ENCODE measurements around the gene AGPAT3.

The AGPAT3 gene

DNA sequence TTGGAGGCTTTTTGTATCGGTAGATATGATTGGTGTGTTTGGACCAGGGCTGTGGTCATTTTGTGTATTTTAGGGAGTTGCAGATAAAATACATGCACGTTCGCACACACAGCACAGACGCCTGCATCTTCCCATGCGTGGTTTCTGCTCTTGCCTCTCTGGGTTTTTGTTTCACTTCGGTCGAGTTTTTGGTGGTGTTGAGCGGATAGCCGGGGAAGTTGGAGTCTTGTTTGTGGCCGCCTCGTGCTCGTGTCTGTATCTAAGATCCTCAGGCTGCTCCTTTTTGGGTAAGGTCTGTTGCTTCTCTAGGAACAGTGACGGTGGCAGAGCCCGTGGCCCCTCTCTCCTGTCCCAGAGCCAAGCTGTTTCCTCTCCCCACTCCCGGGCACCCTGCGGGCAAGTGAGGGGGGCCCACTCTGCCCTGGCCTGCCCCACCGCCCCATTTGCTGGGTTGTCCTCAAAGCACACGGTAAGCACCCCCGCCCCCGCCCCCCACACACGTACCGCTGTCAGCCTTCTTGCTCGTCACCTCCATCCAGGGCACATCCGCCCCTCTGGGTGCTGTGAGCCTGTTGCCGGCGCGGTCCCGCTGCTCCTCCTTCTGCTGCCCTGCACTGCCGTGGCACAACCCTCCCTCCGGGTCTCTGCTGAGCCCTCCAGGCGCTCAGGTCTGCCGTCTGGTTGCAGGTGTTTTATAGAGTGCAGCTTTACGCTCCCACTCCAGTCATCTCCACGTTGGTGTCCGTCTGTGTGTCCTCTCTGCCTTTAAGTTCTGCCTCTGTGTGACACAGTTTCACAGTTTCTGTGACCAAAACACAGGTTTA is 51.9 kb downstream of the AGPAT3 start:
- intact Hi-C loops (cut with DNase I): no loop called here
- peak in 3 of 10 donors; percentile 52 to 72 (median 68) for DNase-seq

DNA sequence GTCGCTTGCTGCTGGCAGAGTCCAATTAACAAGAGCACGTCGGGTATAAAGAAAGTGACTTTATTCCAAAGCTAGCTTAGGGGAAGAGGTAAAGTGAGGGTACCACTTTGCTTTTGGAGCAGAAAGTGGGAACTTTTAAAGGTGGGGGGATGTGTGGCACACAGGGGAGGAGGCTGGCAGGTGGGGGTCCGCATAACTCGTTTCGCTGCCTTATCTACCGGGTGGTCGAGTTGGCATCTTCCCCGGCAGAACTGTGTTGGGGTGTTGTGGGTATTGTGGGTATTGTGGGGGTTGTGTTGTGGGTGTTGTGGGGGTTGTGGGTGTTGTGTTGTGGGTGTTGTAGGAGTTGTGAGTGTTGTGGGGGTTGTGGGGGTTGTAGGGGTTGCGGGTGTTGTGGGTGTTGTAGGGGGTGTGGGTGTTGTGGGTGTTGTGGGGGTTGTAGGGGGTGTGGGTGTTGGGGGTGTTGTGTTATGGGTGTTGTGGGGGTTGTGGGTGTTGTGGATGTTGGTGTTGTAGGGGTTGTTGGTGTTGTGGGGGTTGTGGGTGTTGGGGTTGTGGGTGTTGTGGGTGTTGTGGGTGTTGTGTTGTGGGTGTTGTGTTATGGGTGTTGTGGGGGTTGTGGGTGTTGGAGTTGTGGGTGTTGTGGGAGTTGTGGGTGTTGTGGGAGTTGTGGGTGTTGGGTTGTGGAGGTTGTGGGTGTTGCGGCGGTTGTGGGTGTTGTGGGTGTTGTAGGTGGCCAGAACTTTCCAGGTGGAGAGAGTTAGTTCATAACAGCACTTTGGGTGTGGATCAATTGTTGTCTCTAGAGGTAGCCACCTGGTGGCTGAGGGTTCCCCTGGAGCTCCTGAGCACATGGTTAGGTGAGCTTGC is 52.7 kb downstream of the AGPAT3 start:
- DNase-seq: peak in 3 of 10 donors; percentile 6 to 27 (median 19)
- intact Hi-C loops (cut with DNase I): no loop called here

DNA sequence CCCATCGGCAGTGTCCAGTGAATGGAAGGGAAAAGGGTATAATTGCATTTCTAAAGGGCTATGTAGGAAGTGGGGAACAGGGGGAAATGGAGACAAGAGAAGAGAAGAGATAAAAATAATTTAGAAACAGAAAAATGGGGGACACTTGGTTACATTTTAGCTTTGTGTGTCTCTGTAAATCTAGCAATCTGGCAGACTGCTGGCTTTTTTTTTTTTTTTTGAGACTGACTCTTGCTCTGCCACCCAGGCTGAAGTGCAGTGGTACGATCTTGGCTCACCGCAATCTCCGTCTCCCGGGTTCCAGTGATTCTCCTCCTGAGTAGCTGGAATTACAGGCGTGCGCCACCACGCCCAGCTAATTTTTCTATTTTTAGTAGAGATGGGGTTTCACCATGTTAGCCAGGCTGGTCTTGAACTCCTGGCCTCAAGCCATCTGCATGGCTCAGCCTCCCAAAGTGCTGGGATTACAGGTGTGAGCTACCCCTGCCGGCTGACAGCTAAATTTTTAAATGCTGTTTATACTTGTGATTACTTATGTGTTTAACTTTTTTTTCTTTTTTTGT is 53.4 kb downstream of the AGPAT3 start:
- peak in 3 of 10 donors; percentile 21 to 68 (median 57) for DNase-seq
- intact Hi-C loops (cut with DNase I): no loop called here

DNA sequence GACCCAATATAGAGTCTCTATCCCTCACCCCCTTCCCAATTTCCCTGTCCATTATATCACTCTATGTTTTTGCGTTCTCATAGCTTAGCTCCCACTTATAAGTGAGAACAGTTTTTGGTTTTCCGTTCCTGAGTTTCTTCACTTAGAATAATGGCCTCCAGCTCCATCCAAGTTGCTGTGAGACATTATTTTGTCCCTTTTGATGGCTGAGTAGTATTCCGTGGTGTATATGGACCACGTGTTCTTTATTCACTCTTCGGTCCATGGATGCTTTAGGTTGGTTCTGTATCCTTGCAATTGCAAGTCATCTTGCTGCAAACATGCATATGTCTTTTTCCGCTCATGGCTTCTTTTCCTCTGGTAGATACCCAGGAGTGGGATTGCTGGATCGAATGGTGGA is 54.3 kb downstream of the AGPAT3 start:
- no peak for DNase-seq
- intact Hi-C loops (cut with DNase I): no loop called here

DNA sequence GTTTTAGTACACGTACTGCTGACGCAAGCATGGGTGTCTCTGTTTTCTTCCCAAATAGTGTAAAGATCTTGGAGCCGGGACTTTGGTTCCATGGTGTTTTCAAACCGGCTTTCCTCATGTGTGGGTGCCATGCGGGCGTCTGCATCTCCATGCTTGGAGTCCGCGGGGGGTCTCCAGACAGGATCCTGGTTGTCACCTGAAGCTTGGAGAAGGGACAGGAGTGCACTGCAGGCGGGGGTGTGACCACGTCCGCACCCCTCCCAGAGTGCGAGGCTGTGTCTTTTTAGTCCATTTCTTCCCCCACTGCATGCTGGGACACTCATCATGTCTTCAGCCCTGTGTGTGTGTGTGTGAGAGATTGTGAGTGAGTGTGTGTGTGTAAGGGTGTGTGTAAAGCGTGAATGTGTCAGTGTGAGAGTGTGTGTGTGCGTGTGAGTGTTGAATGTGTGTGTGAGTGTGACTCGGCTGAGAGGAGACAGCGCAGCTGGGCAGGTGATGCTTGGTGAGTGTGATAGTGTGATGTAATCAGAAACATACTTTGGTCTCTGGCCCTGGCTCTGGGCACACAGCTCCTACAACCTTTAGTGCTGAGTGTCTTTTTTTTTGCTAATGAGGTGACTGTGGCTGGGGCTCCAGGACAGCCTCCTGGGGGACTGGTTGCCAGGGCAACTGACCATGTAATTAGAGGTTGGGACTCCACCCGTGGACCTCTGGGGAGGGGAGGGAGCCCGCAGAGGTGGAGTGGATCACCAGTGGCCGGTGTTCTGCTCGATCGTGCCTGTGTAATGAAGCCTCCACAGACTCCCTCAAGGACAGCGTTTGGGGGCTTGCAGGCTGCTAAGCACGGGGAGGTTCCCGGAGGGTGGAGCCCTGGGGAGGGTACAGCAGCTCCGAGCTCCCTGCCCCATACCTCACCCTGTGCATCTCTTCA is 55.1 kb downstream of the AGPAT3 start:
- intact Hi-C loops (cut with DNase I): loop anchor here (5.0 kb wide), 1 partner anchor 53 kb away; the partner anchor contains the start of gene AGPAT3
- peak in 3 of 10 donors; percentile 45 to 70 (median 53) for DNase-seq

DNA sequence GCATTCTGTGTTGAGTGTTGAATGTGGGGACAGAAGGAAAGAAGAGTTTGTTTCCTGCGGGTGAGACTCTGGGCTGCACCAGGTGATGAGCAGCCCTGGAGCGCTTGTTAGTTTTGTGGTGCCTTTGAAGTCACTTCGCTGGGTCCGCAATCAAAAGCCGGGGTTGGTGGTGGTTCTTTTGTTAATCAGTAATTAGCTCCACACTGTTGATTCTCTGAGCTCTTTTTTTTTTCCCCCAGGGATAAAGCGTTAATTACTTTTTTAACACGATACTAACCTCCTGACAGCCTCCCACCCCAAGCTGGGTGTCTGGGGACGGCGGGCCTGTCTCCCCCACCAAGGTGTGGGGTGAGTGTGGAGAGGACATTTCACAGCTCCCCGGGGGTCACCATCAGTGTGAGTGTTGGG is 56.6 kb downstream of the AGPAT3 start:
- peak in 2 of 10 donors; percentile 13 to 51 for DNase-seq
- intact Hi-C loops (cut with DNase I): loop anchor here (5.0 kb wide), 1 partner anchor 54 kb away; the partner anchor contains the start of gene AGPAT3

DNA sequence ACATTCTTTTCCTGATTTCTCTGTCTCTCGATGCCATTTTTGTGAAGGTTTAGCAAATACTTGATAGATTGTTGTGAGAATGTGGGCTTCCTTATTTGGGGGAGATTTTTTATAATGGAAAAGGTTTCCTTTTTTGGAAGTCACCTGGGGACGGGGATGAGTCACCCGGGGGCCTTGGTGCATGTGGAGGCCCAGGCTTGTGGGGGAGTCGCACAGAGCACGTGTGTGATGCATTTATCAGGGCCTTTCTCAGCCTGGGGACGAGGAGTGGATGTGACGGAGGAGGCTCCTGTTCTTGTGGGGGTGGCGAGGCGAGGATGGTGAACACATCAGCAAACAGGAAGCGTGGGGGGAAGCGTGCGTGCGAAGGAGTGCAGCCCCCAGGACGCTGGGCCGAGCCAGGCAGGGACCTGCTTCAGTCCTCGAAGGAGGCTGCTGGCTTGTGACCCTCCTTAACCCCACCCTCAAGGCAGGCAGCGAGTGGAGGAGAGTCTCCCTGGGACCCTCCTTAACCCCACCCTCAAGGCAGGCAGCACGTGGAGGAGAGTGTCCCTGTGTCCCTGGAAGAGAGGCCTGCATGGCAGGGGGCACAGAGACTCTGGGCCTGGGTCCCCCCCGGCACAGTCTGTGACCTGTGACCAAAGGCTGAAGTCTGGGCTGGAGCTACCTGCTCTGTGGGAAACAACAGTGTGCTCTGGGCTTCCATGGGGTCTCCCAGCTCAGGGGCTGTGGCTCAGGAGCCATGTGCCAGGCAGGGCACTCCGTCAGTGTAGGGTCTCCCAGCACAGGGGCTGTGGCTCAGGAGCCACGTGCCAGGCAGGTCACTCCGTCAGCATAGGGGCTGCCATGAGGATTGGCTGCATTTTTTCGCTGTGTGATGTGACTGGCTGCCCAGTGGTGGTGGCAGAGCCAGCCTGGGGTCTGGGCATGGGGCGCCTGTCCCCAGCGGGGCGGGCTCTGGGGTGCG is 57.2 kb downstream of the AGPAT3 start:
- DNase-seq: peak in 1 of 10 donors; percentile 82
- intact Hi-C loops (cut with DNase I): loop anchor here (5.0 kb wide), 1 partner anchor 55 kb away; the partner anchor contains the start of gene AGPAT3

DNA sequence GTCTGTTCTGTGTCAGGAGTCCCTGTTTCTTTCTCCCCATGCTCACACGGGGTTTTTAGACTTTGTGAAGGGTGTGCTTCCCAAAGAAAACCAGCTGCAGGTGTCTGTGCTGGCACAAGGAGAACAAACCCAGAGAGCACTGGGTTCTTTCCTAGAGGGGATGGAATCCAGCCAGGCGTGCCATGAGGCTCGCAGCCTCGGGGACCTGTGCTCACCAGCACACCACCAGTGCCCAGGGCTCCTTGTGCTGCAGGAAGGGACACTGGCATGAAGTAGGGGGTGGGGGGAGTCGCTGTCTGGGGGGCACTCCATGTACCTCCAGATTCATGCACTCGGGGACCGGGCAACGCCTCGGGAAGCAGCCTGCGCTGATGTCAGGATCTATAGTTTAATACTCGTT is 57.9 kb downstream of the AGPAT3 start:
- peak in 1 of 10 donors; percentile 75 for DNase-seq
- intact Hi-C loops (cut with DNase I): loop anchor here (5.0 kb wide), 1 partner anchor 56 kb away; the partner anchor contains the start of gene AGPAT3

DNA sequence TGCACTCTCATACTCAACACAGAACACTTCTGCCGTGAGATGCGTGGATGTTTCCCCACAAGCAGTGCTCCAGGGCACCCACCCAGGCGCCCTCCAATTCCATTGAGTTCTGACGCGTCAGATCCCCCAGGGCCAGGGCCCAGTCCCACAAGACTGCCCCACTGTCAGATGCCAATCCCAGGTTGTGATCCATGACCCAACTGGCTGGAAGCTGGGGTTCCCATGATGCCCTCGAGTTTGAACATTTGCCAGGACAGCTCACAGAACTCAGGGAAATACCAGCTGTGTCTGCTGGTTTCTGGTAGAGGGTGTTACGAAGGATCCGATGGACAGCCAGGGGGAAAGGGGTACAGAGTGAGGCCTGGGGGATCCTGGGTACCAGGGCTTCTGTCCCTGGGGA is 58.4 kb downstream of the AGPAT3 start:
- peak in 4 of 10 donors; percentile 39 to 67 (median 55) for DNase-seq
- intact Hi-C loops (cut with DNase I): loop anchor here (5.0 kb wide), 1 partner anchor 56 kb away; the partner anchor contains the start of gene AGPAT3

DNA sequence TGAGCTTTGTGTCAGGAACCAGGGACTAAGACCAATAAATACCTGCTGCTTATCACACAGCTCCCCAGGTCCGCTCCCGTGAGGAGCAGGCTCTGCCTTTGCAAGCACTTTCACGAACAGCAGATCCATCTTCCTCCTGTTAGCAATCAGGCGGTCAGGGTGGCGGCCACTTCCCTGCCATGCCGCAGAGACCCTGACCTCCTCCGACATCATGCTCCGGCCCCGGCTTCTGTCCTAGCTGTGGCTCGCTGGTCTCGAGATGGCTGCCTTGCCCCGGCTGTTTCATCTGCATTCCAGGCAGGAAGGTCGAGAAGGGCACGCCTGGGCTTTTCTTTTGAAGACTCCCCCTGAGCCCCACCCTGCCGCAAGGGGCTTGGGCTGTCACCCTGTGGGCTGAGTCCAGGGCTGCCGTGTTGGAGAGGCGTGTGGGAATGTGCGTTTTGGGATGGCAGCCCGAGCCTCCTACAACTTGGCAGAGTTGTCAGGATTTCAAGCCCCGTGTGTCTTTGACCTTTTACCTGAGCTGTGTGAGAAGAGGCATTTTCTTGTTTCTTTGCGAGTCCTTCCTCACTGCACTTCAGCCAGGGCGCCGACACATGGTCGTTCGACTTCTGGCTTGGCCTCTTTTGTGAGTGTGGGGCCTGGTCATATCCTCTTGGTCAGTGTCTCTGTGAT is 59.5 kb downstream of the AGPAT3 start:
- peak in 1 of 10 donors; percentile 74 for DNase-seq
- intact Hi-C loops (cut with DNase I): loop anchor here (5.0 kb wide), 1 partner anchor 57 kb away; the partner anchor contains the start of gene AGPAT3

DNA sequence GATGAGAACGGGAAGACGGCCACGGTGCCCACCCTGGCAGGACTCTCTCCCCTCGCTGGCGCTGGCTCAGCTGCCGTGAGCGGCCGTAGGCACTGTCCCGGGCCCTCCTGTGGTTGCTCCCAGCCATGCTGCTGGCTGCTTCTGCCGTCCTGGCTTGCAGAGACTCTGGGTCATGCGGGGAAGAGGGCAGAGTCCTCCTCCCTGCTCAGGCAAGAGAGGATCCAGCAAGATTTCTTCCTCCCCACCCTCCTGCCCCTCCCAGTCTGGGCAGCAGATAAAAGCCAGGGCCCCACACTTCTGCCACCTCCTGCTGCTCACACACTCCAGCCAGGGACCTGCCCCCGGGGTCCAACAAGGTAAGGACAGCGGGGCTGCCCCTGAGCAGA is 60.1 kb downstream of the AGPAT3 start:
- intact Hi-C loops (cut with DNase I): no loop called here
- peak in 1 of 10 donors; percentile 51 for DNase-seq

DNA sequence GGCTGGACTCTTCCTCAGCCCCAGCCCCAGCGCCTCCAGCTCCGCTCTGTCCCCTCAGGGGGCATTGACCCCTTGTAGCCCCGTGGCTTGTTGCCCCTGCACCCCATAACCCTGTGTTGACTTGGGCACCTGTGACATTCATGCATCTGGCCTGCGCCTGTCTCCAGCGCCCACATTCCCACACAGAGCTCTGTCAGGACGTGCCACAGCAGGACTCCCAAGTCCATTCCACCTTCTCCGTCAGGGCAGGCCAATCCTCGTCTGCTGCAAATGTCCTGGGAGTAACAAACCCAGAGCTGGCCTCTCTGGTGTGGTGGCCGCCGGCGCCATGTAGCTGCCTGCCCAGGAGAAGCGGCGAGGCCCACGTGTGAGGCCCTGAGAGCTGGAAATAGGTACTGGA is 60.6 kb downstream of the AGPAT3 start:
- intact Hi-C loops (cut with DNase I): no loop called here
- DNase-seq: peak in 3 of 10 donors; percentile 51 to 79 (median 73)

DNA sequence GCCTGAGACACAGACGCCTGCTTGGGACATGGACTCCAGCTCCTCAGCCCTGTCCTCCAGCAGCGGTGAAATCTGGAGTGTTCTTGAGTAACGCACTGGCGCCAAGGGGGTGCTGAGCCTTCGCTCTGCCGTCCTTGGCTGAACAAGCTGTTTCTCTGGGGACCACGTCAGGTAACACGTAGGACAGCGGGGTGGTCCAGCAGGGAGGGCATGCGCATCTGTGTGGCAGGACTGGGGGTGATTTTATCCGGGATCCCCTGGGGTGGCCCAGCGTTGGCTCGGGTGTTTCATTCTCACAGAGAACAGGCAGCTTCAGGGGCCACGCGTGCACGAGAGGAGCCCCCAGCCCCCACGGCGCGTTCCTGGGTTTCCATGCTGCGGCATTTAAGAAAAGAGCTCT is 61.2 kb downstream of the AGPAT3 start:
- intact Hi-C loops (cut with DNase I): no loop called here
- peak in 3 of 10 donors; percentile 59 to 85 (median 65) for DNase-seq

DNA sequence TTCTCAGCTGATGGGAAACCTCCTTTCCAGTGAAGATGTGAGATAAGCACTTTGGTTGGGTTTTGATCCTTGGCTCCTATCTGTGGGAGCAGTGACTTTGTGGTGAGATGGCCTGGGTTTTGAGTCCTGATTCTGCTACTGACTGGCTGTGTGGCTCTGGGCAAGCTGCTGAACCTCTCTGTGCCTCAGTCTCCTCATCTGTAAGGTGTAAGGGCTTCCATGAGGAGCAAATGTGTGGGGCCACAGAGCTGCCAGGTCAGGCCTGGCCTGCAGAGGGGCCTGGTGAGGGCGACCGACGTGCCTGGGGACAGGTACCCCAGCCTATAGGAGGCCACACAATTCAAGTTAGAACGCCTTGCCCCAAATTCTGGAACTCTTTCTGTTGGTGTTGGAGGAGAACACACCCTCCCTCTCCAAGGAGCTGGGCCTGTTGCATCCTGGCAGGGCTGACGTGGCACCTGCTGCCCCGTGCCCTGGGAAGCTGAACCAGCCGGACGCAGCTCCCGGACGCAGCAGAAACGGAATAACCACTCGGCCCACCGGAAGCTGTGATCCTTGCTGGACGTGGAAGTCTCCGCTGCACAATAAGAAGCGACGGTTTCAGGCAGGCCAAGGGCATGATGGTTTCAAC is 62.7 kb downstream of the AGPAT3 start:
- DNase-seq: no peak
- intact Hi-C loops (cut with DNase I): no loop called here

DNA sequence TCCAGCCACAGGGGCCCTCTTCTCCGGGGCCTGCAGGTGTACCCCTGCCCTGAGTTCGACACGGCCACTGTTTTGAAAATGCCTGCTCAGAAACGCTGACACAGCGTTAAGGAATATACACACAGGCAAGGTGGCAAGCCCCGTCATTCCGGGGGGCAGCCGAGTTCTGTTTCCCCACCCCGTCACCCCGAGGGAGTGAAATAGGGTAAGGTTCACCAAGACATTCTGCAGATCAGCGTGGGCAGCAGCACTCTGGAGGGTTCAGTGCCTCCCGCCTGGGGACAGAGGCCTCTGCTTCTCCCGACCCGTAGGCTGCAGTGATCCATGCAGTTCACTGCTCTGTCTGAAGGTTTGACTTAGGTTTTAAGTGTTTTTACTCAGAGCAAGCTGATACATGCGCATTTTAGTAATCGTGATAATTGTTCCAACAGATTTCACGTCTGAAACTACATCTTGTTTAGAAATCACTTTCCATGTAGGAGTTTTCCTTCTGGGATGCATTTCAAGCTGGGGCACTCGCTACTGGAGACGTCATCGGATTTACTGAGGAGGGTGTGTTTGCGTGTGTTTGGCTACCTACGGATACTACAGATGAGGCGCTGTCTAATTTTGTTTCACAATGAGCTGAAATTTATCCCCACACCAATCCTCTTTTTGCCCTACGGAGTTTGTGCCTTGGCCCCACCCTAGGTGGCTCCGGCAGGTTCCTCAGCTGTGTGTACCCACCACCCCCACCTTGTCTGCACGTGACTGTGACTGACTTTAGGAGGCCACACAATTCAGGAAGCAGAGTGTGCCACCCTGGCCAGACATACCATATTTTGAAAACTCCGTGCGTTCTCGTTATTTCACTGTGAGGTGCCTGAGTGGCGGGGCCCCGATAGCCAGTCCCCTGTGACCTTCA is 63.5 kb downstream of the AGPAT3 start:
- DNase-seq: no peak
- intact Hi-C loops (cut with DNase I): no loop called here
